Fibroblast of mammary gland (primary cell): ENCODE measurements around the gene REPS2.

Experiments used
- DNase-seq: peaks from one replicate; pipeline ENCODE4 v3.0.0-alpha.2; 2010; ENCODE audit warnings: low read depth
- H3K4me3 ChIP-seq: 2 replicates; pipeline ENCODE4 v1.5.1; 2011; ENCODE audit warnings: low read depth, mild to moderate bottlenecking, low read length, moderate library complexity; ENCODE audit not compliant: control insufficient read depth
- CTCF ChIP-seq: conservative IDR thresholded peaks from 2 replicates; pipeline ENCODE4 v1.5.1; 2011; ENCODE audit warnings: low read depth, low read length, inconsistent platforms; ENCODE audit not compliant: control insufficient read depth, insufficient read depth

Gene REPS2

DNA sequence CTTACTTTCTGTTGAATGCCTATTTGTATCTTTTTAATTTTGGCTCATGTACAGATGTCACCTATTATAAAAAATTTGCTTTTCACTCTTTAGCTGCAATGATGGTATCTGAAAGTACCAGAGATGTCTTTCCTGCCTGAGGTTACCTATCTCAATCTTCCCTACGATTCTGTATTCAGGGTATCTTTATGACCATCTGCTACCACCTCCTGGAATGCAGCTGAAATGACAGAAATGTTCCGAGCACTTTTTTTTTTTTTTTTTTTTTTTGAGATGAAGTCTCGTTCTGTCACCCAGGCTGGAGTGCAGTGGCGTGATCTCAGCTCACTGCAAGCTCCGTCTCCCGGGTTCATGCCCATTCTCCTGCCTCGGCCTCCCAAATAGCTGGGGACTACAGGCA is 136.4 kb downstream of the REPS2 start:
- DNase-seq = peak; percentile 19
- peak; percentile 17 for TF ChIP-seq CTCF
- H3K4me3 ChIP-seq = no peak overlapping the region

DNA sequence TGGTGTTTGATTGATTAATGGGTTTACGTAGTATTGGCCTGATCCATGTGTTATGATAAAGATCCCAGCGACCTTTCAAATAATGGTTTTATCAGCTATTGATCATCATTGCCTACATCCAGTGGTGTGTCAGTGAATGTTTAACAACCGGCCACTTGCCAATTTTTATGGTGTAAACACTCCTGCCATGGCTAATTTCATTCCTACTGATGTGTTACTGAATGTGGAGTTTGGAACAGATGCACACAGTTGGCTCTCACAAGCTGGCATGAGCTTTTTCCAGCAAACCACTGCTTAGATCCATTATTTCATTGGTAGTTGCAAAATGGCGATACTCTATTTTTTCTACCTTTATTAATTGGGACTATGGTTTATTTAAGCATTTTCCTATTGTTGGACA is 139.9 kb downstream of the REPS2 start:
- no peak for TF ChIP-seq CTCF
- no peak overlapping the region for H3K4me3 ChIP-seq
- DNase-seq = no peak

- TF ChIP-seq CTCF = no peak
- H3K4me3 ChIP-seq = no peak overlapping the region
- no peak for DNase-seq
Observed at GRCh38 chrX:17095161-17095560, 148.7 kb downstream of the REPS2 start.

DNA sequence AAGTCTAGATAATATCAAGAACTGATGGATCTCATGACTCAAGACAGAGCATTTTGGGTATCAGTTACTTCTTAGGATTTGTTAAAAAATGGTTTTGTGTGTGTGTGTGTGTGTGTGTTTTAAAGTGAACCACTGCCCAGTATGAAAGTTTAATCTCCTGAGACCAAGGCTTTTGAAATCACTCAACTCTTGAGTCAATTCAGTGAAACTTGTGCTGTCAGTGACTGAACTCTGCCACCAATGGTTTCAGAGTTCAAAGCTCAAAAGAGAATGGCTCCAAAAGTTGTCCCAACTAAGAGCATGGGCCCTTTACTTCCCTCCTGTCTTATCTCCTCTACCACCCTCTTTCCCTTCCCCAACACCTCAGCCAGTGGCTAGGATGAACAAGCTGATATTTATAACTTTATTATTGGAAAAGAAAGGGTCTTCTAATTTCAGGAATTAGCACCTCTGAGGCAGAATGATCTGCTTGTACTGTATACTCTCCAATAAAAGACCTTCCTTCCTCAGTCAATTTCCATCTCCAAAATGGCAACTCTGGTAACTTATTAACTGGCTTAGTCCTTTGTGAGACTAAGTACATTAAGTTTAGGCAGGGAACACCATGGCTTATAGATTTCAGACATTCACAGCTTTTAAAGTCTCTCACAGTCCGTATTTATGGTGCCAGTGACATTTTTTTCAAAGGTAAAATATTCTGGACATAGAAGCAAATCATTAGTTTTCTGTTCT is 152.2 kb downstream of the REPS2 start:
- DNase-seq = no peak
- H3K4me3 ChIP-seq = no peak overlapping the region
- no peak for TF ChIP-seq CTCF

GRCh38 chrX:17104433-17104832 is 158.0 kb downstream of the REPS2 start:
- no peak for DNase-seq
- no peak for TF ChIP-seq CTCF
- no peak overlapping the region for H3K4me3 ChIP-seq

DNA sequence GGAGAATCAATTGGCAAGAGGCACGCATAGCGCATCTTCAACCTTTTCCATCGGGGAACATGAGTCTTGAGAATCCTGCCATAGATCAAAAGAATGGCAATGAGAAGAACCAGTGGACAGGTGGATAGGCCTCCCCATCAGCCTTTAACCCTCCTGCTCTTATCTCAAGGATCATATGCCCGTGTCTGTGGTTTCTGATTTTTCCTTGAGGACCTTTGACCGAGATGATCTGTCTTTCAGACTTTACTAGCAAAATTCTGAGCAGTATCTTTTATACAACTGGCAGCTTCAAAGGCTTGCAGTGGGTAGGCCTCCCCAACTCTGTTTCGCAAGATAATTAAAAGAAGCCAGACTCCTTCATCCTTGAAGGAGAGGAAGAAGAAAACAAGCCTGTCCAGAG is 174.4 kb downstream of the REPS2 start:
- no peak for TF ChIP-seq CTCF
- H3K4me3 ChIP-seq = no peak overlapping the region
- no peak for DNase-seq

DNA sequence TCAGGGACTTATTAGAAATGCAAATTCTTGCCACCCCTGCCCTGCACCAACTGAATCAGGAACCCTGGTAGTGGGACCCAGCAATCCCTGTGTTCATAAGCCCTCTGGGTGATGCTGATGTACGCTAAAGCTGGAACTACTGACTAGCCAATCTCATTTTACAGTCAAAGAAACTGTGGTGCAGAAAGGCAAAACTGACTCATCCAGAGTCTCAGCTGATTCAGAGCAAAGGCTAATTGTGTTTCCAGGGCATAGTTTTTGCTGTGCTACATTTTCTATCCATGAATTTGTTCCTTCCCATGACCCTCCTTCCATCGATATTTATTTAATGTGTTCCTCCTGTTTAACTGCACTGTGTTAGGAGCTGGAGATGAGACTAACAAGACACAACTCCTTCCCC is 207.5 kb downstream of the REPS2 start:
- no peak overlapping the region for H3K4me3 ChIP-seq
- DNase-seq = peak; percentile 23
- no peak for TF ChIP-seq CTCF
